K562 (cell line): ENCODE data around the gene SEC14L1. TPM values are rescaled to one million over a fixed set of nuclear protein-coding genes. Genes with fewer than 3 reads are reported as not detected.

Experiments
- ATF4 ChIP-seq: fragments of 450-650 bp; formaldehyde crosslinking; IDR thresholded peaks from 2 replicates; pipeline ENCODE4 v1.4.0; 2022; ENCODE audit warnings: mild to moderate bottlenecking, moderate library complexity
- BHLHE40 ChIP-seq: IDR thresholded peaks from 2 replicates; pipeline ENCODE4 v1.6.1; 2011; ENCODE audit warnings: low read length, improper control_type of control experiment
- FOXJ2 ChIP-seq: fragments of 200-800 bp; sonication (Bioruptor generic); IDR thresholded peaks from 2 replicates; pipeline ENCODE4 v1.6.1; 2016; ENCODE audit warnings: missing genetic modification characterization, missing compliant biosample characterization
- HDAC8 ChIP-seq: fragments of 450-650 bp; IDR thresholded peaks from 2 replicates; pipeline ENCODE4 v1.6.1; 2016; ENCODE audit warnings: mild to moderate bottlenecking, missing genetic modification characterization, moderate library complexity, missing compliant biosample characterization
- HSF4 ChIP-seq: fragments of 250-450 bp; sonication (Bioruptor Pico); IDR thresholded peaks from 2 replicates; pipeline ENCODE4 v2.1.2; 2022; ENCODE audit warnings: mild to moderate bottlenecking, moderate library complexity, borderline replicate concordance
- MEF2D ChIP-seq: conservative IDR thresholded peaks from 2 replicates; pipeline ENCODE4 v1.6.1; 2016; ENCODE audit warnings: low read depth, missing genetic modification characterization, missing compliant biosample characterization
- MLX ChIP-seq, 2 experiments: fragments of 450-650 bp in 1 of 2; sonication (generic) in 1 of 2; formaldehyde crosslinking; conservative IDR thresholded peaks; 2 replicates each; pipeline versions ENCODE4 v1.4.0 to v1.8.1; 2020 to 2022; ENCODE audit warnings: mild to moderate bottlenecking in 1 of 2, missing genetic modification reagents in 1 of 2
- PHB ChIP-seq: fragments of 250-450 bp; sonication (Bioruptor Pico); IDR thresholded peaks from 2 replicates; pipeline ENCODE4 v1.5.0; 2021
- POLR3A ChIP-seq: IDR thresholded peaks from 2 replicates; pipeline ENCODE4 v1.6.1; 2011; ENCODE audit warnings: borderline replicate concordance, mild to moderate bottlenecking, moderate library complexity; ENCODE audit not compliant: insufficient read length, insufficient read depth; ENCODE audit errors: extremely low read depth
- RERE ChIP-seq: sonication (generic); formaldehyde crosslinking; IDR thresholded peaks from 2 replicates; pipeline ENCODE4 v1.8.0; 2023; ENCODE audit warnings: missing genetic modification reagents, mild to moderate bottlenecking, borderline replicate concordance
- SAP30 ChIP-seq: fragments of 200-600 bp; sonication (generic); IDR thresholded peaks from 2 replicates; pipeline ENCODE4 v1.6.1; 2012; ENCODE audit warnings: borderline replicate concordance, low read depth, mild to moderate bottlenecking, moderate library complexity, low read length, control low read depth, inconsistent platforms; ENCODE audit not compliant: insufficient read depth, poor library complexity, severe bottlenecking
- ZNF282 ChIP-seq: sonication (generic); formaldehyde crosslinking; IDR thresholded peaks from 2 replicates; pipeline ENCODE4 v1.8.1; 2023; ENCODE audit warnings: missing genetic modification reagents
- ZNF511 ChIP-seq: sonication (generic); formaldehyde crosslinking; IDR thresholded peaks from 2 replicates; pipeline ENCODE4 v1.8.0; 2022; ENCODE audit warnings: mild to moderate bottlenecking, missing genetic modification reagents
- ZNF75A ChIP-seq: fragments of 450-650 bp; formaldehyde crosslinking; IDR thresholded peaks from 2 replicates; pipeline ENCODE4 v1.4.0; 2020; ENCODE audit warnings: mild to moderate bottlenecking
- polyA plus RNA-seq, 8 experiments: library from polyadenylated mRNA; depleted of rRNA in 4 of 8; stranded (reverse) in 5 of 8; unstranded in 3 of 8; fragments of >200 nt; fragmentation: Nextera tagmentation in 2 of 8; fragmentation: Illumina TruSeq in 1 of 8; extraction: Ambion mirVana in 2 of 8; extraction: Trizol in 1 of 8; gene quantifications; 2 replicates each; pipeline versions ENCODE4 v1.2.1 to v1.2.3, GENCODE V29; 2011 to 2014; ENCODE audit warnings: inconsistent platforms in 1 of 8, missing spikeins in 1 of 8
- total RNA-seq, 7 experiments: library from RNA; depleted of rRNA in 6 of 7; stranded (reverse); fragments of >200 nt in 6 of 7; fragmentation: Illumina TruSeq in 2 of 7; extraction: Trizol in 2 of 7; gene quantifications; 2 replicates each; pipeline versions ENCODE4 v1.2.1 to v1.2.3, GENCODE V29; 2011 to 2021; ENCODE audit warnings: low replicate concordance in 1 of 7
- TF ChIP-seq, protein P1 (sequence below): fragments of 450-650 bp; IDR thresholded peaks from 2 replicates; pipeline ENCODE4 v1.6.1; 2016; ENCODE audit warnings: mild to moderate bottlenecking
- TF ChIP-seq, protein P2 (sequence below): sonication (generic); formaldehyde crosslinking; IDR thresholded peaks from 2 replicates; pipeline ENCODE4 v1.8.0; 2022; ENCODE audit warnings: missing genetic modification reagents, mild to moderate bottlenecking, moderate library complexity, borderline replicate concordance

The SEC14L1 gene
- total and polyA plus RNA-seq, 9 of the 15 experiments (the other 6 are each of a cell fraction or from before 2014, with no cell fraction given), result 3.1 to 39.7 (median 15.2) TPM

DNA sequence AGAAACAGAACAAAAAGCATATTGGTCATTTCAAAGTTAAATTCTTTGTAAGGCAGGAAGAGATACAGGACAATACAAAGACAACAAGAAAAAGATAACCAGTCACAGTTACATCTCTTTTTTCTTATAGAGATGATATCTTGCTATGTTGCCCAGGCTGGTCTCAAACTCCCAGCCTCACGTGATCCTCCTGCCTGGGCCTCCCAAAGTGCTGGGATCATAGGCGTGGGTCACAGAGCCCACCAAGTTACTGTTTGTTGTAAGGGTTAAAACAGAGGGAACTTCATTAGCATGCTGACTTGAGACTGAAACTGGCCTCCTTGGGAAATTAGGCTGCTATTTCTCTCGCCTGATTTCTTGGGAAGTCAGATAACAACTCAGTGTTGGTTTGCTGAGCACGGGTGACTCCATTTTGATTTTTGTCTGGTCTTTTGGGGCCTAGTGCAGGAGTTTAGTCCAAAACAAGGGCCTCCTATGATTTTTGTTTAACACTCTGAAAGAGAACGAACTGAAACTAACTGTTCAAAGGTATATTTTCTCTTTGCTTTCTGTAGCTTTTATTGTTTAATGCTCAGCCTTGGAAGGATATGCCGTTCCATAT lies 31.5 kb upstream of the SEC14L1 start (continued):
- peak; percentile 93 for TF ChIP-seq MEF2D (tag)
- TF ChIP-seq ZNF511, result no peak
- TF ChIP-seq POLR3A, result no peak
- no peak for TF ChIP-seq FOXJ2 (tag)
- TF ChIP-seq ZNF282 (CRISPR knock-in tag), result no peak
- no peak for TF ChIP-seq SAP30
- TF ChIP-seq PHB, result no peak
- peak; percentile 87; the same call in 1 of the 2 replicates for TF ChIP-seq HSF4 (CRISPR knock-in tag)
- TF ChIP-seq RERE (CRISPR knock-in tag), result no peak
- TF ChIP-seq, protein P1, sequence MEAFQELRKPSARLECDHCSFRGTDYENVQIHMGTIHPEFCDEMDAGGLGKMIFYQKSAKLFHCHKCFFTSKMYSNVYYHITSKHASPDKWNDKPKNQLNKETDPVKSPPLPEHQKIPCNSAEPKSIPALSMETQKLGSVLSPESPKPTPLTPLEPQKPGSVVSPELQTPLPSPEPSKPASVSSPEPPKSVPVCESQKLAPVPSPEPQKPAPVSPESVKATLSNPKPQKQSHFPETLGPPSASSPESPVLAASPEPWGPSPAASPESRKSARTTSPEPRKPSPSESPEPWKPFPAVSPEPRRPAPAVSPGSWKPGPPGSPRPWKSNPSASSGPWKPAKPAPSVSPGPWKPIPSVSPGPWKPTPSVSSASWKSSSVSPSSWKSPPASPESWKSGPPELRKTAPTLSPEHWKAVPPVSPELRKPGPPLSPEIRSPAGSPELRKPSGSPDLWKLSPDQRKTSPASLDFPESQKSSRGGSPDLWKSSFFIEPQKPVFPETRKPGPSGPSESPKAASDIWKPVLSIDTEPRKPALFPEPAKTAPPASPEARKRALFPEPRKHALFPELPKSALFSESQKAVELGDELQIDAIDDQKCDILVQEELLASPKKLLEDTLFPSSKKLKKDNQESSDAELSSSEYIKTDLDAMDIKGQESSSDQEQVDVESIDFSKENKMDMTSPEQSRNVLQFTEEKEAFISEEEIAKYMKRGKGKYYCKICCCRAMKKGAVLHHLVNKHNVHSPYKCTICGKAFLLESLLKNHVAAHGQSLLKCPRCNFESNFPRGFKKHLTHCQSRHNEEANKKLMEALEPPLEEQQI, result no peak
- TF ChIP-seq, protein P2, sequence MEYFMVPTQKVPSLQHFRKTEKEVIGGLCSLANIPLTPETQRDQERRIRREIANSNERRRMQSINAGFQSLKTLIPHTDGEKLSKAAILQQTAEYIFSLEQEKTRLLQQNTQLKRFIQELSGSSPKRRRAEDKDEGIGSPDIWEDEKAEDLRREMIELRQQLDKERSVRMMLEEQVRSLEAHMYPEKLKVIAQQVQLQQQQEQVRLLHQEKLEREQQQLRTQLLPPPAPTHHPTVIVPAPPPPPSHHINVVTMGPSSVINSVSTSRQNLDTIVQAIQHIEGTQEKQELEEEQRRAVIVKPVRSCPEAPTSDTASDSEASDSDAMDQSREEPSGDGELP (CRISPR knock-in tag), result no peak
- peak; percentile 71; the same call in 1 of the 2 replicates for TF ChIP-seq HDAC8
- no peak for TF ChIP-seq MLX (CRISPR knock-in tag; conservative IDR thresholded peaks at IDR 0.05)
- TF ChIP-seq BHLHE40, result no peak
- no peak for TF ChIP-seq ZNF75A (CRISPR knock-in tag)
- TF ChIP-seq ATF4 (CRISPR knock-in tag), result peak; percentile 87
